22Rv1 (cell line): ENCODE measurements around the gene DET1.
"Not testable (repeated sequence)": the region's sequence is repeated elsewhere in the genome, so short reads cannot be mapped to it uniquely, and the experiment has no call there.

Experiments used
- H3K27ac ChIP-seq: fragments of 450-650 bp; 2 replicates; pipeline ENCODE4 v1.5.1; 2017
- CTCF ChIP-seq: fragments of 450-650 bp; IDR thresholded peaks from 2 replicates; pipeline ENCODE4 v1.5.1; 2017; ENCODE audit warnings: mild to moderate bottlenecking
- ZFX ChIP-seq: fragments of 450-650 bp; IDR thresholded peaks from 2 replicates; pipeline ENCODE4 v1.6.1; 2017; ENCODE audit warnings: antibody characterized with exemption, borderline replicate concordance

DET1 gene

DNA sequence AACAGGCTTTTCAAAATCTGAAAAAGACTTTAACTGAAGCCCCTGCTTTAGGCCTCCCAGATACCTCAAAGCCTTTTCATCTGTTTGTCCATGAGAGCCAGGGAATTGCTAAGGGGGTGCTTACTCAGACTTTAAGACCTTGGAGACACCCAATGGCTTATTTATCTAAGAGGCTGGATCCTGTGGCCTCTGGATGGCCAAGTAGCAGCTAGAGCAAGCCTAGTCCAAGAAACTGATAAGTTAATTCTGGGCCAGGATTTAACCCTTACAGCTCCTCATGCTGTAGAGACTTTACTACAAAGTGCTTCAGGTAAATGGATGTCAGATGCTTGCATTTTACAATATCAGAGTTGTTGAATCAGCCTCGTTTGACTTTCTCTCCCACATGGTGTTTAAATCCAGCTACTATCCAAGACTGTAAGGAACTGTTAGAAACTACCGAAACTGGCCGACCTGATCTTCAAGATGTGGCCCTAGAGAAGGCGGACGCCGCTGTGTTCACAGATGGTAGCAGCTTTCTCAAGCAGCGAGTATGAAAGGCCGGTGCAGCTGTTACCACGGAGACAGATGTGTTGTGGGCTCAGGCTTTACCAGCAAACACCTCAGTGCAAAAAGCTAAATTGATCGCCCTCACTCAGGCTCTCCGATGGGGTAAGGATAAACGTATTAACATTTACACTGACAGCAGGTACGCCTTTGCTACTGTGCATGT lies 3.3 kb downstream of the DET1 start:
- TF ChIP-seq CTCF (no peak), ZFX (no peak)
- H3K27ac ChIP-seq, result no peak overlapping the region

- no peak overlapping the region for H3K27ac ChIP-seq
- TF ChIP-seq CTCF (no peak), ZFX (no peak)
These were observed 4.1 kb downstream of the DET1 start for GRCh38 chr15:88542342-88542733.

DNA sequence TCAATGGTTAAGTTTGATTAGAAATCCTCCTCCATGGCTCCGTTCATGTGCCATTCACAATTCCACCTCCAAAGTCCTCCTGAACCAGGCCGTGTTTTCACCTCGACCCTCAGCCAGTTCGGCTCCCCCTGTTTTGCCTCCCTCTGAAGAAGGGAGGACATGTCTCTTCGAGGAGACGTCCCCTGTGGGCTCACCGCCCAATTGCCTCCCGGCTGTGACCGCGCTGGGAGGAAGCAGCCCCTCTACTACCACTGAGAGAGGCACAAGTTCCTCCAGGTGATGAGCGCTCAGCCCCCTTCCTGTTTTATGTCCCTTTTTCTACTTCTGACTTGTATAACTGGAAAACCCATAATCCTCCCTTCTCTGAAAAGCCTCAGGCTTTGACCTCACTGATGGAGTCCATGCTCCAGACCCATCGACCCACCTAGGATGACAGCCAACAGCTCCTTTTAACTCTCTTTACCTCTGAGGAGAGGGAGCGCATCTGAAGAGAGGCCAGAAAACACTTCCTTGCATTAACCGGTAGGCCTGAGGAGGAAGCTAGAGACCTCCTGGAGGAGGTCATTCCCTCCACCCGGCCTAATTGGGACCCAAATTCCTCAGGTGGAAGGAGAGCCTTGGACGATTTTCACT lies 4.7 kb downstream of the DET1 start:
- H3K27ac ChIP-seq, result no peak overlapping the region
- TF ChIP-seq ZFX (no peak), CTCF (no peak)

GRCh38 chr15:88541111-88541510 lies 5.4 kb downstream of the DET1 start:
- not testable (repeated sequence) for H3K27ac ChIP-seq

GRCh38 chr15:88540350-88540749 lies 6.1 kb downstream of the DET1 start:
- not testable (repeated sequence) for H3K27ac ChIP-seq

GRCh38 chr15:88539441-88539840 lies 7.0 kb downstream of the DET1 start:
- no peak overlapping the region for H3K27ac ChIP-seq
- TF ChIP-seq CTCF, result no peak
- TF ChIP-seq ZFX, result no peak

GRCh38 chr15:88538972-88539371 lies 7.5 kb downstream of the DET1 start:
- H3K27ac ChIP-seq, result no peak overlapping the region
- TF ChIP-seq CTCF (no peak), ZFX (no peak)

GRCh38 chr15:88537591-88538317 lies 8.7 kb downstream of the DET1 start:
- no peak for TF ChIP-seq CTCF
- no peak overlapping the region for H3K27ac ChIP-seq
